ENCODE results near the gene FOXP1. TPM values are rescaled to one million over a fixed set of nuclear protein-coding genes. Genes with fewer than 3 reads are reported as not detected.

Gene FOXP1
- total and polyA plus RNA-seq, 2 of the 13 experiments (the other 11 are each of a cell fraction or from before 2014, with no cell fraction given) = 40.4 to 59.0 TPM

- H3K4me1 ChIP-seq (ENCODE audit: insufficient read depth, low read length) = no peaks in the 10 kb centered on the region
- CTCF ChIA-PET (ENCODE audit: low intra/inter-chr PET ratio, low total read pairs) = no interaction called here
- no peak for TF ChIP-seq SMARCC2 (IDR thresholded peaks at IDR 0.05)
- in situ Hi-C loops (cut with HindIII; ENCODE audit: extremely low pct_ligation_motif_present, low pct_unique_long_range_greater_than_20kb) (no loop called here), intact Hi-C loops (cut with micrococcal nuclease; ENCODE audit: unreplicated experiment) (no loop called here)
- H3K9me3 ChIP-seq (ENCODE audit: low read length) = no peaks in the 10 kb centered on the region
- H4K20me1 ChIP-seq (ENCODE audit: insufficient read depth, low read length) = no peaks in the 10 kb centered on the region
- FAIRE-seq (no peak), DNase-seq (ENCODE audit: low spot score) (no peak), ATAC-seq (no peak)
- no peaks in the 10 kb centered on the region for H3K27me3 ChIP-seq (ENCODE audit: control insufficient read depth in 1 of 2, insufficient read depth in 2 of 2, low read length in 2 of 2)
- no peak overlapping the region for H2AFZ ChIP-seq (ENCODE audit: low read length)
- POLR2A ChIA-PET = no interaction called here
- H3K4me2 ChIP-seq (ENCODE audit: low read depth, low read length) = no peak overlapping the region
- H3K79me2 ChIP-seq (ENCODE audit: insufficient read depth, low read length) = no peaks in the 10 kb centered on the region
- WGBS (ENCODE audit: low lambda C conversion rate) = 99% methylated on average over 2 of the region's 2 CpGs
- BruUV-seq (replicated peaks) = no TSS peak
- no peak overlapping the region for H3K4me3 ChIP-seq (replicated peaks in 1 of 3; ENCODE audit: insufficient read depth in 1 of 3, low read depth in 2 of 3, low read length in 3 of 3)
- no peak overlapping the region for H3K9ac ChIP-seq (ENCODE audit: insufficient read depth, low read depth, low read length)
- peaks cover 26 to 41% of the 10 kb centered on the region in 2 experiments for H3K36me3 ChIP-seq (replicated peaks in 1 of 2; ENCODE audit: control insufficient read depth in 1 of 2, insufficient read depth in 2 of 2, low read length in 2 of 2)
- H3K27ac ChIP-seq (ENCODE audit: extremely low read length, insufficient read depth, low read length) = no peak overlapping the region
Measured at GRCh38 chr3:70990185-70990584, 593.3 kb downstream of the FOXP1 start.

- intact Hi-C loops (cut with micrococcal nuclease; ENCODE audit: unreplicated experiment) = no loop called here
- Histone ChIP-seq H3K79me2 (ENCODE audit: insufficient read depth, low read length) (no peaks in the 10 kb centered on the region), H3K4me1 (ENCODE audit: insufficient read depth, low read length) (no peaks in the 10 kb centered on the region), H4K20me1 (ENCODE audit: insufficient read depth, low read length) (no peaks in the 10 kb centered on the region), H3K9me3 (ENCODE audit: low read length) (no peaks in the 10 kb centered on the region), H3K27ac (ENCODE audit: extremely low read length, insufficient read depth, low read length) (no peak overlapping the region), H2AFZ (ENCODE audit: low read length) (no peak overlapping the region), H3K4me3 (replicated peaks in 1 of 3; ENCODE audit: insufficient read depth in 1 of 3, low read depth in 2 of 3, low read length in 3 of 3) (no peak overlapping the region), H3K27me3 (ENCODE audit: control insufficient read depth in 1 of 2, insufficient read depth in 2 of 2, low read length in 2 of 2) (no peaks in the 10 kb centered on the region), H3K36me3 (replicated peaks in 1 of 2; ENCODE audit: control insufficient read depth in 1 of 2, insufficient read depth in 2 of 2, low read length in 2 of 2) (peaks cover 30 to 41% of the 10 kb centered on the region in 2 experiments), H3K9ac (ENCODE audit: insufficient read depth, low read depth, low read length) (no peak overlapping the region), H3K4me2 (ENCODE audit: low read depth, low read length) (no peak overlapping the region)
- in situ Hi-C loops (cut with HindIII; ENCODE audit: extremely low pct_ligation_motif_present, low pct_unique_long_range_greater_than_20kb) = no loop called here
- POLR2A ChIA-PET = no interaction called here
- CTCF ChIA-PET (ENCODE audit: low intra/inter-chr PET ratio, low total read pairs) = no interaction called here
- BruUV-seq (replicated peaks) = no TSS peak
- WGBS (ENCODE audit: low lambda C conversion rate) = 87% methylated on average over 3 of the region's 3 CpGs
- ATAC-seq (no peak), FAIRE-seq (no peak), DNase-seq (ENCODE audit: low spot score) (no peak)
- TF ChIP-seq HNRNPH1 (optimal IDR thresholded peaks at IDR 0.05; ENCODE audit: low read depth, low read length) = no peak
- no peak for TF ChIP-seq ZNF496 (CRISPR knock-in tag; IDR thresholded peaks at IDR 0.05; ENCODE audit: insufficient replicate concordance)
- TF ChIP-seq ZNF33B (CRISPR knock-in tag; IDR thresholded peaks at IDR 0.05) = no peak
- no peak for TF ChIP-seq ZNF232 (CRISPR knock-in tag; IDR thresholded peaks at IDR 0.05; ENCODE audit: borderline replicate concordance)
- no peak for TF ChIP-seq ZNF12 (CRISPR knock-in tag; IDR thresholded peaks at IDR 0.05)
- TF ChIP-seq MEIS1 (CRISPR knock-in tag; IDR thresholded peaks at IDR 0.05; ENCODE audit: borderline replicate concordance) = no peak
- TF ChIP-seq ZUFSP (CRISPR knock-in tag; IDR thresholded peaks at IDR 0.05; ENCODE audit: borderline replicate concordance) = no peak
- TF ChIP-seq MTERF4 (CRISPR knock-in tag; IDR thresholded peaks at IDR 0.05) = no peak
- TF ChIP-seq ZNF709 (CRISPR knock-in tag; IDR thresholded peaks at IDR 0.05) = no peak
- TF ChIP-seq ZBTB38 (CRISPR knock-in tag; IDR thresholded peaks at IDR 0.05) = no peak
- TF ChIP-seq ZNF782 (CRISPR knock-in tag; IDR thresholded peaks at IDR 0.05; ENCODE audit: borderline replicate concordance) = no peak
- TF ChIP-seq STAG1 (CRISPR knock-in tag; IDR thresholded peaks at IDR 0.05) = no peak
- TF ChIP-seq E2F5 (CRISPR knock-in tag; conservative IDR thresholded peaks at IDR 0.05) = no peak
- no peak for TF ChIP-seq FOXO1 (CRISPR knock-in tag; IDR thresholded peaks at IDR 0.05)
- no peak for TF ChIP-seq HOXA3 (CRISPR knock-in tag; IDR thresholded peaks at IDR 0.05)
- TF ChIP-seq MEIS2 (CRISPR knock-in tag; IDR thresholded peaks at IDR 0.05) = no peak
- no peak for TF ChIP-seq HOXD1 (CRISPR knock-in tag; IDR thresholded peaks at IDR 0.05)
Measured at GRCh38 chr3:70989174-70989573, 594.4 kb downstream of the FOXP1 start.
